ENCODE results near the gene FBXL19. TPM values are rescaled to one million over a fixed set of nuclear protein-coding genes. Genes with fewer than 3 reads are reported as not detected.

The FBXL19 gene
- total RNA-seq, 1 experiment from 2014 or later = 14.2 TPM

DNA sequence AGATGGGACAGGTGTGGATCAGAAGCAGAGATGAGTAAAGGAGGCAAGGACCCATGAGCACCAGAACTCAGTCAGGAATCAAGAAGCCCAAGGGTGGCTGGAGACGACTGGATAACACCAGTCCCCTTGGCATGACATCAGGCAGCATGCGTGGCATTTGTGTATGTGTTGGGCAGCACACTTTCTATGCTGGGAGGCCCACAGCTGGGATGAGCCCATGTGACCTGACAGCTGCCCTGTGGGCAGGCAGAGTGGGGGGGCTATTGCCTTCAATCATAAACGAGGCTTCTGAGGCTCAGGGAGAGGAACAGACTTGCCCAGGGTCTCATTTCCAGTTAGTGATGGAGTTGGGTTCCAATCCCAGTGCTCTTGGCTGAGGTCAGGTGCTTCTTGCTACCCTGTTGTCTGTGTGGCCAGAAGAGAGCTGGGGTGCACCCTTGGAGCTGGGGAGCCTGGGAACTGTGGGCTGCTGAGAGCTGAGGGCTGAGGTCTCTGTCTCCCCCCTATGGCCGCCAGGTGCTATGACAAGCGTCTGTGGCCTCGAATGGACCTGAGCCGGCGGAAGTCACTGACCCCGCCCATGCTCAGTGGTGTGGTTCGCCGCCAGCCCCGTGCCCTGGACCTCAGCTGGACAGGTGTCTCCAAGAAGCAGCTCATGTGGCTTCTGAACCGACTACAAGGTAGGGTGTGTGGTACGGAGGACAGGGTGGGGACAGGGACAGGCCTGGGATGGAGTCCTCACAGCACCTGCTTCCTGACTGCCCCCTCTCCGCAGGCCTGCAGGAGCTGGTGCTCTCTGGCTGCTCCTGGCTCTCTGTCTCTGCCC, 18.4 kb downstream of the FBXL19 start:
- Histone ChIP-seq H3K27me3 (no peaks in the 10 kb centered on the region), H3K9me3 (replicated peaks) (no peaks in the 10 kb centered on the region), H3K4me1 (0 out of 2 replicates have a peak, but pooled peaks cover 3% of the 10 kb centered on the region), H3K27ac (no peak overlapping the region), H3K36me3 (peaks cover 22% of the 10 kb centered on the region), H3K4me3 (no peak overlapping the region)
- peak; percentile 72 to 82 for DNase-seq

DNA sequence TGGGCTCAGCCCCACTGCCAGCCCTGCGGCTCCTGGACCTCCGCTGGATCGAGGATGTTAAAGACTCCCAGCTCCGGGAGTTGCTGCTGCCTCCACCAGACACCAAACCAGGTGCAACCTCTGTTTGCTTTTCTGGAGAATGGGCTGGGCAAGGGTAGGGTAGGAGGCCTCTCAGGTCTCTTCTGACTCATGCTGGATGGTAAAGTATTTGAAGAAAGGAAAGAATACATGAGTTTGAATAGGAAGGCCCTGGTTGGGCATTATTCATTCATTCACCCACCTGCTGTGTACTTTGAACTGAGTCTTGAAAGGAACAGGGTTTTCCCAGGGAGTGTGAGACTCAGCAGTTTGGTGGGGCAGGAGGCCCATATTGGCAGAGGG, 19.0 kb downstream of the FBXL19 start:
- DNase-seq = no peak
- H3K27ac ChIP-seq = no peak overlapping the region
- H3K36me3 ChIP-seq = peaks cover 22% of the 10 kb centered on the region
- no peaks in the 10 kb centered on the region for H3K27me3 ChIP-seq
- H3K9me3 ChIP-seq (replicated peaks) = no peaks in the 10 kb centered on the region
- H3K4me1 ChIP-seq = 0 out of 2 replicates have a peak, but pooled peaks cover 3% of the 10 kb centered on the region
- H3K4me3 ChIP-seq = no peak overlapping the region

DNA sequence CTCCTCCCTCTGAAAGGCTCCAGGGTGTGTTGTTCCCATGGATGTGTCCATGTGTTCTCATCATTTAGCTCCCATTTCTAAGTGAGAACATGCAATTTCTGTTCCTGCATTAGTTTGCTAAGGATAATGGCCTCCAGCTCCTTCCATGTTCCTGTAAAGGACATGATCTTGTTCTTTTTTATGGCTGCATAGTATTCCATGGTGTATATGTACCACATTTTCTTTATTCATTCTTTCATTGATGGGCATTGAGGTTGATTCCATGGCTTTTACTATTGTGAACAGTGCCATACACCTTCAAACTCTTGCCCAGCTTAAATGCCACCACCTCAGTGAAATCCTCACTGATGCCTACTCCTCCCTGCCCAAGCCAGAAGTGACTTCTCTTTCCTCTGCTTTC, 21.0 kb downstream of the FBXL19 start:
- H3K9me3 ChIP-seq (replicated peaks) = no peaks in the 10 kb centered on the region
- H3K36me3 ChIP-seq = peaks cover 22% of the 10 kb centered on the region
- H3K27me3 ChIP-seq = no peaks in the 10 kb centered on the region
- H3K4me1 ChIP-seq = peaks cover 3% of the 10 kb centered on the region; the same call in 1 of the 2 replicates
- H3K27ac ChIP-seq = no peak overlapping the region
- no peak for DNase-seq
- H3K4me3 ChIP-seq = no peak overlapping the region

DNA sequence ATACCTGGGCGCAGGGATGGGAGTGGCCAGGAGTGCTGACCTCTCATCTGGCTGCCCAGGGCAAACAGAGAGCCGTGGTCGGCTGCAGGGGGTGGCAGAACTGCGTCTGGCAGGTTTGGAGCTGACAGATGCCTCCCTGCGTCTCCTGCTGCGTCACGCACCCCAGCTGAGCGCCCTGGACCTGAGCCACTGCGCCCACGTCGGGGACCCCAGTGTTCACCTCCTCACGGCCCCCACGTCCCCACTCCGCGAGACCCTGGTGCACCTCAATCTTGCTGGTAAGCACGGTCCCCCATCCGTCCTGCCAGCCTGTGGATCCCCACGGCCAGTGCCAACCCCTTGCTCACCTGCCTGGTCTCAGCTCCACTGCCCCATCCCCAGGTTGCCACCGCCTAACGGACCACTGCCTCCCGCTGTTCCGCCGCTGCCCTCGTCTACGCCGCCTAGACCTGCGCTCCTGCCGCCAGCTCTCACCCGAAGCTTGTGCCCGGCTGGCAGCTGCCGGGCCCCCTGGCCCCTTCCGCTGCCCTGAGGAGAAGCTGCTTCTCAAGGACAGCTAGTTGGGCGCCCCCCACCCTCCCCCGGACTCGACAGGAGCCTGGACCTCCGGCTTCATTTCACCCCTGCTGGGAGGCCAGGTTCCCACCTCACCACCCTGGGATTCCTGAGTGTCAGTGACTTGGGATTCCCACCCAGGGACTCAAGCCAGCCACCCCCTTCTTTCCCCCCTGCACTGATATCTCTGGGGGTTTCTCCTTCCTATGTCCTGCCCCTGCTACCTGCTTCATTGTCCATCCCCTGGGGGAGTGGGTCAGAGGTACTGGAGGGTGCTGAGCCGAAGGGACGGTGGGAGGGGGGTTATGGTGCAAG, 23.5 kb downstream of the FBXL19 start:
- Histone ChIP-seq H3K9me3 (replicated peaks) (no peaks in the 10 kb centered on the region), H3K4me3 (no peak overlapping the region), H3K27me3 (no peaks in the 10 kb centered on the region), H3K27ac (no peak overlapping the region), H3K36me3 (peaks cover 12% of the 10 kb centered on the region; the same call in 1 of the 2 replicates), H3K4me1 (peaks cover 11% of the 10 kb centered on the region)
- no peak for DNase-seq

DNA sequence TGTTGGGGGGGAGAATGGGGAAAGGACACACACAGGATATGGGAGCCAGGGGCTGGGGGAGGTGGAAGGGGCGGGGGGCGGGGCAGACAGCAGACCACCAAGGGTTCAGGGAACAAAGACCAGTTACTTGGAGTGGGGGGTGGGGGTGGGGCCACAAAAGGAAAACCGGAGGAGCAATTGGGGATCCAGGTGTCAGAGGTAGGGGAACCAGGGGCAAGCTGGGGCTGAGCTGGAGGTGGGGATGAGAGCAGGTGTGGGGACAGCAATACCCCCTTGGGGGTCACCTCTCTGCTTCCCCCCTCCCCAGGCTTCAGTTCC, 24.1 kb downstream of the FBXL19 start:
- H3K9me3 ChIP-seq (replicated peaks) = no peaks in the 10 kb centered on the region
- no peaks in the 10 kb centered on the region for H3K27me3 ChIP-seq
- H3K4me3 ChIP-seq = no peak overlapping the region
- H3K27ac ChIP-seq = no peak overlapping the region
- no peak for DNase-seq
- peaks cover 12% of the 10 kb centered on the region; the same call in 1 of the 2 replicates for H3K36me3 ChIP-seq
- H3K4me1 ChIP-seq = peaks cover 11% of the 10 kb centered on the region

DNA sequence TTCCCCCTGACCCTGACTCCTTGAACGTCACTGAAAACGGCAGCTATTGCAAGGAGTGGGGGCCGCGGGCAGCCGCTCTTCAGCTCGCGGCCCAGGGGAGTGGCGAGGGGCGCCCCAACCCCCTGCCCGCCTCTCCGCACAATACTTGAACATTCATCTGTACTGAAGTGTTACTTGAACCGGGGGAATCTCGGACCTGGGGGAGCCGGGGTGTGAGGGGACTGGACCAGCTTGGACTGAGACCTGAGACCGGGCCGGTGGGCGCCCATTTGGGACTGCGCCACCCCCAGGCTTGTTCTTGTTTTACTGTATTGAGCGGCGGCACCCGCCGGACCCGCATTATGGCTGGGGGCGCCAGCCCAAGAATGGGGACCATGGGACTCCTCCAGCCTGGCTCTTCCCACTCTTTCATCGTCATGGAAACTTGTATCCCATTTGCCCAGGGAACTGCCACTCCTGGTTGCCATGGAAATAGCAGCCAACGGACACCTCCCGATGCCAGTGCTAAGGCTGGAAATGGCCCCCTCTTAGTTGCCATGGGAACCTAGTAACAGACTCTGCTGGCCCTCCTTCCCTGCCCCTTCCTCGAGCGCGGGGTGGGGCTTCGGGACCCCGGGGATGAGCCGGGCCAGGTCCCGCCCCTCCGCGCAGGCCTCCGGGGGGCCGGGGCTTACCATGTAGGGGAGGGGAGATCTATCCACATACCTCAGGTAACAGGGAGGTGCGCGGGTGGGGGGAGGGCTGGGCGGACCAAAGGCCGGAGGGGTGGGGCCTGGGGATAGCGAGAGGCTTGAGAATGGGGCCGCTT, 24.7 kb downstream of the FBXL19 start:
- H3K27ac ChIP-seq = no peak overlapping the region; the same call in 1 of the 2 replicates
- no peaks in the 10 kb centered on the region for H3K27me3 ChIP-seq
- DNase-seq = peak; percentile 90 to 91
- H3K4me3 ChIP-seq = peak overlapping the region; percentile 94
- H3K36me3 ChIP-seq = peaks cover 10% of the 10 kb centered on the region; the same call in 1 of the 2 replicates
- H3K4me1 ChIP-seq = peaks cover 11% of the 10 kb centered on the region
- no peaks in the 10 kb centered on the region for H3K9me3 ChIP-seq (replicated peaks)

DNA sequence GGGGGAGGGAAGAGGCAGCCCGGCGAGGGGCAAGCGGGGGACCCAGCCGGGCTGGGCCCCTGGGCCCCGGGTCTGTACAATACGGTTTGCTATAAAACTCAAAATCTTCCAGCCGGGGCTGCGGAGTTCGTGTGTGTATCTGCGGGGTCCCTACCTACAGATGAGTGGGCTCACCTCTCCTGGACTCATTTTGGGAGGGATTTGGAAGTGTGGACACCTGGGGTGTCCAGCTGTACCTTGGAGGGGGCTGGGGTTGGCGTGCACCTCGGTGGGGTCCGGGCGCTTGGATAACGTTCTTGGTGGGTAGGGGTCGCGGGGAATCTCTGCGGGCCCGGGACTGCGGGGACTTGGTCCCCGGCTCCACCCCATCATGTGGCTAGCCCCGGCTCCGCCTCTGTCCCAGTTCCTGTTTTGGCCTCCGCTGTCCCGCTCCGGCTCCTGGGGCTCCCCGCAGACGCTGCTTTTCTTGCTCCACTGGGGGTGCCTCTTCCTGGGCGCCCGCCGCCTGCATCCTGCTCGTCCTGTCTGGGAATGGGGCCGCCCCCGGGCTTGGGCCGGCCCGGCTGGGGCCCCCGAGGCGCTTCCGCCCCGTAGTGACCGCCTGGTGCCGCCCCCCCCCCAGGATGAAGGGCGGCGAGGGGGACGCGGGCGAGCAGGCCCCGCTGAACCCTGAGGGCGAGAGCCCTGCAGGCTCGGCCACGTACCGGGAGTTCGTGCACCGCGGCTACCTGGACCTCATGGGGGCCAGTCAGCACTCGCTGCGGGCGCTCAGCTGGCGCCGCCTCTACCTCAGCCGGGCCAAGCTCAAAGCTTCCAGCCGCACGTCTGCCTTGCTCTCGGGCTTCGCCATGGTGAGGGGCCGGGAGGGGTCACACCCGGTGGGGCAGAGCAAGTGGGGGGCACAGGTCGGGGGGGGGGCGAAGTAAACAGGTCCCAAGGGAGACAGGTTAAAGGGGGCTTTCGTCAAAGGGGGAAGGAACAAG, 25.6 kb downstream of the FBXL19 start, which contains the start of gene ORAI3:
Gene ORAI3 (plus strand): TSS at position 402 of the 983 bp plus-strand sequence. CDS start 222 bp downstream, at position 624.
- Histone ChIP-seq H3K27ac (peak within 1 kb of the TSS; percentile 48; the same call in 1 of the 2 replicates), H3K9me3 (replicated peaks) (no peaks in the 10 kb centered on the region), H3K4me3 (peak within 1 kb of the TSS; percentile 94), H3K36me3 (peaks cover 6% of the 10 kb centered on the region; the same call in 1 of the 2 replicates), H3K4me1 (peaks cover 13% of the 10 kb centered on the region), H3K27me3 (no peaks in the 10 kb centered on the region)
- peak; percentile 68 to 70 for DNase-seq

DNA sequence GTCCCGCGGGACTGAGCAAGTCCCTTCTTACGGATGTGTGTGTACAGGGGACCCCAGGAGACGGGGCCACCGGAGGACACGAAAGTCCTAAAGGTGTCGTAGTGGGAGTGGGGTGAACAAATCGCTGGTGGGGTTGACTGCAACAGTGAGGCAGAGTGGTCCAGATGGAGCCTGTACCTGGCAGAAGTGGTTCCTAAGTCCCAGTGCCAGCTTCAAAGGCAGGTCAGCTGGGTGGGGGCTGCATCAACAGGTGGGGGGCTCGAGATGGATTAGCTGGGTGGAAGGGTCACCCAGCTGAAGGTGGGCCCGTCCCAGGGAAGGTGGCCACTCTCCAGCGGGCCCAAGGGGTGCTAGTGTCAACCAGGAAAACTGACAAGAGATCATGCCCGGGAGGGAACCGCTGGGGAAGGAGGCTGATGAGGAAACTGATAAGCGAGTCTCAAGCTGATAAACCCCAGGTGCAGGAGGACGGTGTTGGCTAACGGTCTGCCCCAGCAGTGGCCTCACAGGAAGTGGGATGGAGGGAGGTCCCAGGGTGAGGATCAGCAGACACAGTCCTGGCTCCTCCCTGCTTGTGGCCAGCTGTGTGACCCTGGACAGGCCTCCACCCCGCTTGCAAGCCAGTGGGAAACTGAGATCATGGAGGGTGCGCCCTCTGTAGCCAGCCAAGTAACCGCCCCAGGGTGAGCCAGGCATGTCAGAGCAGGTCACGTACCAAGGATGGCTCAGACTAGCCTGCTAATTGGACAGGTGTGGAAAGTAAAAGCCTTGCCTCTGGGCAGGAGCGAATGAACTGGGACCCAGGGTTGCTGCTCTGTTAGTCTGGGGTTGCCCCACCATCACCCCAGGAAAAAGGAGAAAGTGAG, 26.5 kb downstream of the FBXL19 start:
- Histone ChIP-seq H3K4me3 (peak overlapping the region; percentile 94), H3K36me3 (no peaks in the 10 kb centered on the region), H3K9me3 (replicated peaks) (no peaks in the 10 kb centered on the region), H3K27me3 (no peaks in the 10 kb centered on the region), H3K4me1 (peaks cover 13% of the 10 kb centered on the region), H3K27ac (no peak overlapping the region)
- DNase-seq = peak; percentile 81 to 85

DNA sequence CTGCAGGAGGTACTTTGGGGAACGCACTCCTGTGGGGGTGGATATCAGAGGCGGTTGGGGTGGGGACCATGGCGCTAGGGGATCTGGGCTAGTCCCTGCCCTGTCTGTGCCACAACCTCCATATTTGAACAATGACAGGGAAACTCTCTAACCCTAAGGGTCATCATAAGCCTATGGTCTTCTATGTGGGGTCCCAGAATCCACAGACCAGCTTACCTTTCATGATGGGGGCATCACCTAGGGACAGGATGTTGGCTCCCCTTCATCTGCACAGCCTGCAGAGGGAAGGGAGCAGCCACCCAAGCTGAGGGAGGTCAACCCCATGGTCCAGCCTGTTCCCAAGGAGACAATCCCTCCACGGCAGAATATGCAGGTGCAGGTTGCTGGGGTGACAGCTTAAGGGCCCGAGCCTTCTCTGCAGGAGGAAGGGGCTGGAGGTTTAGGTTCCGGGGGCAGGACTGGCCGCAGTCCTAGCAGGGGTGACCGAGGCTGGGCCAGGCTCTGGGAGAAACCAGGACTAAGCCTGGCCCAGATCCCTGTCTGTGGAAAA, 27.2 kb downstream of the FBXL19 start:
- Histone ChIP-seq H3K4me1 (peaks cover 13% of the 10 kb centered on the region), H3K9me3 (replicated peaks) (no peaks in the 10 kb centered on the region), H3K27me3 (no peaks in the 10 kb centered on the region), H3K27ac (no peak overlapping the region), H3K36me3 (no peaks in the 10 kb centered on the region), H3K4me3 (no peak overlapping the region)
- DNase-seq = no peak

DNA sequence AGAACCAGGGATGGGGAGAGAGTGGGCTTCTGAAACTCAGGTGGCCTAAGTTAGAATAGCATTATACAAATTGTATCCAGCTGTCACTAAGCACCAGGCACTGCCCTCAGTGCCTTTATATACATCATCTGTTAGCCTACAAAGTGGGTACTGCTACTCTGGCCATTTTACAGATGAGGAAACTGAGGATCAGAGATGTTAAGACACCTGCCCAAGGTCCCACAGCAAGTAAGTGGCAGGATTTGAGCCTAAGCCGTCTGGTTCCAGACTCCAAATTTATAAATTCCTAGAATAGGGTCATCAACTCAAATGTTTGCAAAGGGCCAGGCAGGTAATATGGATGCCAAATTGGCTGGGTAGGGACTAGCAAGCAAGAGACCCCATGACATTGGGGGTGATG, 27.8 kb downstream of the FBXL19 start:
- H3K4me3 ChIP-seq = no peak overlapping the region
- H3K36me3 ChIP-seq = no peaks in the 10 kb centered on the region
- peaks cover 13% of the 10 kb centered on the region for H3K4me1 ChIP-seq
- no peaks in the 10 kb centered on the region for H3K9me3 ChIP-seq (replicated peaks)
- no peak overlapping the region for H3K27ac ChIP-seq
- DNase-seq = no peak
- no peaks in the 10 kb centered on the region for H3K27me3 ChIP-seq

DNA sequence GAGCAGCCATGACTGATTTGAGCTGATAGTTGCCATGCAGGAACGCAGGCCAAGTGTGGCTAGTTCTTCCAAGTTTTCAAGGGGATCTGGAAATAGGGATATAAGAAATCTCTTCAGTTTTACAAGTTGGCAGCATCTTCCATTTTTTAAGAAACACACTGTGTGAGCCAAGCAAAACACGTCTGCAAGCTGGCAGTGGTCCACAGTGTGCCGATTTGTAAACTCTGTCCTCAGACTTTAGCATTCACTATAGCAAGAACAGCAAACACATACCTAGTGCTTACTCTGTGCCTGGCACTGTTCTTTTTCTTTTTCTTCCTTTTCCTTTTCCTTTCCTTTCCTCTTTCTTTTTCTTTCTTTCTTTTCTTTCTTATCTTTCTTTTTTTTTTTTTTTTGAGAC, 28.4 kb downstream of the FBXL19 start:
- Histone ChIP-seq H3K4me3 (no peak overlapping the region), H3K36me3 (no peaks in the 10 kb centered on the region), H3K4me1 (peaks cover 13% of the 10 kb centered on the region), H3K9me3 (replicated peaks) (no peaks in the 10 kb centered on the region), H3K27me3 (no peaks in the 10 kb centered on the region), H3K27ac (no peak overlapping the region)
- no peak for DNase-seq

DNA sequence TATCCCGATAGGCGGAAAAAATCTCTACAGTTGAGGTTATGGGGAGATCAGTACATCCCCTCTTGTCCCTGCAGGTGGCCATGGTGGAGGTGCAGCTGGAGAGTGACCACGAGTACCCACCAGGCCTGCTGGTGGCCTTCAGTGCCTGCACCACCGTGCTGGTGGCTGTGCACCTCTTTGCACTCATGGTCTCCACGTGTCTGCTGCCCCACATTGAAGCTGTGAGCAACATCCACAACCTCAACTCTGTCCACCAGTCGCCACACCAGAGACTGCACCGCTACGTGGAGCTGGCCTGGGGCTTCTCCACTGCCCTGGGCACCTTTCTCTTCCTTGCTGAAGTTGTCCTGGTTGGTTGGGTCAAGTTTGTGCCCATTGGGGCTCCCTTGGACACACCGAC, 29.7 kb downstream of the FBXL19 start:
- no peaks in the 10 kb centered on the region for H3K27me3 ChIP-seq

More for the DNA sequence above, 29.7 kb downstream of the FBXL19 start:
- DNase-seq = no peak
- Histone ChIP-seq H3K36me3 (no peaks in the 10 kb centered on the region), H3K4me1 (peaks cover 13% of the 10 kb centered on the region), H3K4me3 (no peak overlapping the region), H3K27ac (no peak overlapping the region), H3K9me3 (replicated peaks) (no peaks in the 10 kb centered on the region)

Measured in SJCRH30 (cell line).